Upper lobe of left lung (tissue), 4 donors: ENCODE data around the gene SCG5.

Source experiments
- CTCF ChIP-seq, 6 experiments: fragments of 450-650 bp in 4 of 6; fragments of 200-600 bp in 2 of 6; sonication (generic) in 2 of 6; IDR thresholded peaks; one replicate each; pipeline ENCODE4 v1.5.1; 2016 to 2019; ENCODE audit warnings: antibody characterized with exemption in 6 of 6
- EP300 ChIP-seq, 4 donors: sonication (generic); formaldehyde crosslinking; IDR thresholded peaks; one replicate each; pipeline ENCODE4 v1.5.1; 2017; ENCODE audit warnings: antibody characterized with exemption in 4 of 4, control low read depth in 2 of 4
- POLR2A ChIP-seq, 4 donors: fragments of 450-650 bp; IDR thresholded peaks; one replicate each; pipeline ENCODE4 v1.5.1; 2016 to 2017; ENCODE audit warnings: antibody characterized with exemption in 4 of 4, mild to moderate bottlenecking in 2 of 4
- POLR2AphosphoS5 ChIP-seq, 2 donors: sonication (generic); formaldehyde crosslinking; IDR thresholded peaks; one replicate each; pipeline ENCODE4 v1.5.1; 2017; ENCODE audit warnings: antibody characterized with exemption in 2 of 2

- TF ChIP-seq CTCF (IDR thresholded peaks at IDR 0.05) (no peak), POLR2AphosphoS5 (IDR thresholded peaks at IDR 0.05) (no peak), EP300 (IDR thresholded peaks at IDR 0.05) (no peak), POLR2A (IDR thresholded peaks at IDR 0.05) (no peak)
These were observed 42.5 kb downstream of the SCG5 start for GRCh38 chr15:32683906-32684584.
